Measurements from ENCODE around the gene PLIN3. TPM values are rescaled to one million over a fixed set of nuclear protein-coding genes. Genes with fewer than 3 reads are reported as not detected.

Gene PLIN3
- total and polyA plus RNA-seq, 2 of the 8 experiments (the other 6 are each of a cell fraction or from before 2014, with no cell fraction given), result 60.7 to 61.5 TPM

DNA sequence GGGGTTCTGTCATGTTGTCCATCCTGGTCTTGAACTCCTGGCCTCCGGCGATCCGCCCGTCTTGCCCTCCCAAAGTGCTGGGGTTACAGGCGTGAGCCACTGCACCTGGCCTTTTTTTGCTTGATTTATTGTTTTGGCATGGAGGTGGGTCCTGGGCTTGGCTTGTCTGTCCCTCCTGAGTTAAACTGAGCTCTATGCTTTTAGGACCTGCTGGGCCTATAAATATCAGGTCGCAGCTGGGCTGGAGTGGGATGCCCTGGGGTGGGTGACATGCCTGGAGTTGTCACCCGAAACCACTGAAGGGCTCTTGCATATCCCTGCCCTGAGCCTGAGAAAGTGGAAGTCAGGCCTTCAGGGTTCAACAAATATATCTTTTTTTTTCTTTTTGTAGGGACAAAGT lies 29.7 kb upstream of the PLIN3 start:
- H2BK15ac ChIP-seq (ENCODE audit: low read length), result no peak overlapping the region
- H2BK12ac ChIP-seq (ENCODE audit: low read depth, low read length), result no peak overlapping the region
- H3K4me2 ChIP-seq (ENCODE audit: insufficient read depth in 1 of 2, low read depth in 2 of 2, low read length in 2 of 2), result no peak overlapping the region
- H2BK5ac ChIP-seq (ENCODE audit: low read depth, low read length), result no peak overlapping the region
- H3K9me3 ChIP-seq (ENCODE audit: insufficient read depth in 2 of 2, low read depth in 1 of 2, low read length in 1 of 2), result no peaks in the 10 kb centered on the region
- no peak overlapping the region for H2BK120ac ChIP-seq (replicated peaks; ENCODE audit: low read depth, low read length)
- 93% methylated on average over 7 of the region's 7 CpGs; no CpG with 5 or more reads in 1 of the 2 experiments for WGBS, 2 experiments (ENCODE audit: extremely low coverage in 1 of 2, insufficient coverage in 1 of 2, insufficient read length in 1 of 2, insufficient replicate concordance in 2 of 2, low coverage in 1 of 2, low lambda C conversion rate in 2 of 2, missing lambda C conversion rate in 1 of 2)
- no peak overlapping the region for H2BK20ac ChIP-seq (ENCODE audit: low read length)
- H4K5ac ChIP-seq (ENCODE audit: insufficient read length, low read depth, low read length), result no peak overlapping the region
- no peak overlapping the region for H2AFZ ChIP-seq (ENCODE audit: low read length)
- H3K4me1 ChIP-seq (replicated peaks in 1 of 4; ENCODE audit: control insufficient read depth in 3 of 4, insufficient read depth in 4 of 4, low read length in 3 of 4), result no peaks in the 10 kb centered on the region
- no peak overlapping the region for H3K14ac ChIP-seq (ENCODE audit: insufficient read length)
- H3K4ac ChIP-seq (replicated peaks; ENCODE audit: insufficient read length, low read depth, low read length), result no peak overlapping the region
- no peaks in the 10 kb centered on the region for H3K79me2 ChIP-seq (ENCODE audit: control insufficient read depth in 1 of 2, insufficient read depth in 2 of 2, low read length in 2 of 2)
- H4K20me1 ChIP-seq (replicated peaks in 1 of 2; ENCODE audit: control insufficient read depth in 1 of 2, insufficient read depth in 2 of 2, low read length in 2 of 2), result no peaks in the 10 kb centered on the region
- H2AK5ac ChIP-seq (ENCODE audit: low read depth, low read length), result no peak overlapping the region
- no peaks in the 10 kb centered on the region for H3K79me1 ChIP-seq (ENCODE audit: low read depth, low read length)
- peaks cover 3 to 13% (median 11%) of the 10 kb centered on the region in 4 experiments; a peak in 6 of 7 replicates for H3K27me3 ChIP-seq (replicated peaks in 1 of 4; ENCODE audit: control insufficient read depth in 3 of 4, extremely low read depth in 1 of 4, insufficient read depth in 3 of 4, low read length in 3 of 4)
- CTCF ChIA-PET (ENCODE audit: partially characterized antibody), result interaction anchor here (0.6 to 1.7 kb wide), 5 partner anchors 10 to 637 kb away, joined by 3 to 6 read pairs (median 4); no protein-coding TSS in a partner anchor
- H3K18ac ChIP-seq (ENCODE audit: extremely low read depth, low read length), result no peak overlapping the region
- no peak overlapping the region for H3K23ac ChIP-seq (ENCODE audit: insufficient read length)
- no peak overlapping the region for H3K4me3 ChIP-seq (ENCODE audit: extremely low read depth in 1 of 4, insufficient read depth in 2 of 4, low read depth in 3 of 4, low read length in 4 of 4)
- H3K36me3 ChIP-seq (ENCODE audit: control insufficient read depth in 2 of 4, insufficient read depth in 4 of 4, low read length in 3 of 4), result no peaks in the 10 kb centered on the region
- no peak overlapping the region for H3K56ac ChIP-seq (replicated peaks; ENCODE audit: insufficient read length, low read depth, low read length)
- FAIRE-seq, result no peak
- no peaks in the 10 kb centered on the region for H3K23me2 ChIP-seq (ENCODE audit: low read depth, low read length)
- H4K91ac ChIP-seq (replicated peaks; ENCODE audit: insufficient read length, low read length), result no peak overlapping the region
- H3K27ac ChIP-seq (ENCODE audit: low read depth, low read length), result no peak overlapping the region
- POLR2A ChIA-PET (ENCODE audit: partially characterized antibody), result no interaction called here
- H3K9ac ChIP-seq (replicated peaks in 1 of 4; ENCODE audit: extremely low read depth in 1 of 4, low read depth in 3 of 4, low read length in 3 of 4), result no peak overlapping the region
- no peak for DNase-seq (ENCODE audit: low read depth in 1 of 2, low spot score in 2 of 2)
- H4K8ac ChIP-seq (ENCODE audit: extremely low read depth, insufficient read depth, low read length), result no peak overlapping the region
- TF ChIP-seq CHD1 (IDR thresholded peaks at IDR 0.05; ENCODE audit: low read depth, low read length) (no peak), RNF2 (IDR thresholded peaks at IDR 0.05; ENCODE audit: borderline replicate concordance, low read depth, low read length, missing control alignments, poor library complexity, severe bottlenecking) (no peak), SP4 (IDR thresholded peaks at IDR 0.05; ENCODE audit: low read length) (no peak), HDAC2 (IDR thresholded peaks at IDR 0.05; ENCODE audit: borderline replicate concordance in 1 of 2, low read depth in 2 of 2, low read length in 2 of 2) (no peak), SUZ12 (IDR thresholded peaks at IDR 0.05; ENCODE audit: low read length) (no peak), GTF2F1 (IDR thresholded peaks at IDR 0.05; ENCODE audit: borderline replicate concordance, low read depth, low read length) (no peak), HDAC6 (IDR thresholded peaks at IDR 0.05; ENCODE audit: low read depth, low read length) (no peak), TAF1 (IDR thresholded peaks at IDR 0.05; ENCODE audit: low read depth, low read length) (no peak), KDM1A (IDR thresholded peaks at IDR 0.05; ENCODE audit: borderline replicate concordance, low read length) (no peak), SIX5 (IDR thresholded peaks at IDR 0.05; ENCODE audit: low read depth, low read length) (no peak), SRF (IDR thresholded peaks at IDR 0.05; ENCODE audit: low read depth, low read length) (no peak)
- TF ChIP-seq, protein P1, sequence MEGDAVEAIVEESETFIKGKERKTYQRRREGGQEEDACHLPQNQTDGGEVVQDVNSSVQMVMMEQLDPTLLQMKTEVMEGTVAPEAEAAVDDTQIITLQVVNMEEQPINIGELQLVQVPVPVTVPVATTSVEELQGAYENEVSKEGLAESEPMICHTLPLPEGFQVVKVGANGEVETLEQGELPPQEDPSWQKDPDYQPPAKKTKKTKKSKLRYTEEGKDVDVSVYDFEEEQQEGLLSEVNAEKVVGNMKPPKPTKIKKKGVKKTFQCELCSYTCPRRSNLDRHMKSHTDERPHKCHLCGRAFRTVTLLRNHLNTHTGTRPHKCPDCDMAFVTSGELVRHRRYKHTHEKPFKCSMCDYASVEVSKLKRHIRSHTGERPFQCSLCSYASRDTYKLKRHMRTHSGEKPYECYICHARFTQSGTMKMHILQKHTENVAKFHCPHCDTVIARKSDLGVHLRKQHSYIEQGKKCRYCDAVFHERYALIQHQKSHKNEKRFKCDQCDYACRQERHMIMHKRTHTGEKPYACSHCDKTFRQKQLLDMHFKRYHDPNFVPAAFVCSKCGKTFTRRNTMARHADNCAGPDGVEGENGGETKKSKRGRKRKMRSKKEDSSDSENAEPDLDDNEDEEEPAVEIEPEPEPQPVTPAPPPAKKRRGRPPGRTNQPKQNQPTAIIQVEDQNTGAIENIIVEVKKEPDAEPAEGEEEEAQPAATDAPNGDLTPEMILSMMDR (IDR thresholded peaks at IDR 0.05; ENCODE audit: control extremely low read depth in 1 of 3, insufficient read depth in 1 of 3, low read depth in 1 of 3, low read length in 3 of 3), result no peak
